ENCODE results near the gene PIAS1.
"Not testable (repeated sequence)": the region's sequence is repeated elsewhere in the genome, so short reads cannot be mapped to it uniquely, and the experiment has no call there.

Gene PIAS1

DNA sequence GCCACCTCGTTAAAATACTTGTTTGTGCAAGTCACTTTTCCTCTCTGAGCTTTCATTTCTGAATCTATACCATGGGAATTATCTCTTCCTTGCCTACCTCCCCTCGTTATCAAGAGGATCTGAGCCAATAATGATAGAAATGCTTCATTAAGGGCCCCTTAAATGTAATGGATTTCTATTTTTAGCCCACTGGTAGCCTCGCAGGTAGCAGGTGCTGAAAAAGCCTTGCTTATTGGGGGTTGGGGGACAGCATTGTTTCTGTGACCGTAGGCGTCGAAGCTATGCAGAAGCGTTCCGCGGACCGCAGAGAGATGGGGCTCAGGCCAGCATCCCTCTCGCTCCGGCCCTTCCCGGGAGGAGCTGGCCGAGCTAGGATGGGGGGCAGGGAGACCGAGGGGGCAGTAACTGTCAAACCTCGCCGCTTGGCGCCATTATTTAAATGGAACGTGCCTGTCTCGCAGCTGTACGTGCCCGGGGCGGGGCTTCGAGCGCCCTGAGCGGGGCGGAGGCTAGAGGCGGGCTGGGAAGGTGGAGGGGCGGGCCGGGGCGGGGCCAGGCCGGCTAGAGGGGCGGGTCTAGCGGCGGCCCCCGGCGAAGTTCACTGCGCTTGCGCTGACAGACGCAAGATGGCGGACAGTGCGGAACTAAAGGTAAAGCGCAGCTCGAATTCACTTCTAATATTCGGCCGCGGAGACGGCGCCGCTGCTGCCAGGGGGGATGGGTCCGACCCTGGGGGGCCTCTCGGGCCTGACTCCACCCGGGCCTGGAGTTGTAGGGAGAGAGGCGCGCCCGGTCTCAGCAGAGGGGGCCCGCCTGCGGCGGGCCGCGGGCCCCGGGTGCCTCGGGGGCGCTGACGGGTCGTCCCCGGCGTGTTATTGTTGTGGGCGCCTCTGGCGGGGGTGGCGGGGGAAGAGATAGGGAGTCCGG, at the start of gene PIAS1:
Gene PIAS1, plus strand, starts transcription at position 615 of the 927 bp plus-strand sequence. Its CDS starts 12 bp downstream, at position 627.
- DNase-seq (ENCODE audit: low read depth), result peak; percentile 76

DNA sequence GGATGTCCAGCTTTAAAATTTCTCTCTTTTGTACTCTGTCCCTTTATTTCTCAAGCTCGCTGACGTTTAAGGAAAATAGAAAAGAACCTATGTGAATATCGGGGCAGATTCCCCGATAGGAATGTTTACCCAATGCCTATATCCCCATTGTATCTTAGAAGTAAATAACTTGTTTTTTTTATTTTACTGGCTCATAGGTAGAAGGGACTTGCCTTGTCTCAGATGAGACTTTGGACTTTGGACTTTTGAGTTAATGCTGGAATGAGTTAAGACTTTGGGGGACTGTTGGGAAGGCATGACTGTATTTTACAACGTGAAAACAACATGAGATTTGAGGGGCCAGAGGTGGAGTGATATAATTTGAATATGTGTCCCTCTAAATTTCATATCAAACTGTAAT, 46.5 kb upstream of the PIAS1 start:
- DNase-seq (ENCODE audit: low read depth), result not testable (repeated sequence)

DNA sequence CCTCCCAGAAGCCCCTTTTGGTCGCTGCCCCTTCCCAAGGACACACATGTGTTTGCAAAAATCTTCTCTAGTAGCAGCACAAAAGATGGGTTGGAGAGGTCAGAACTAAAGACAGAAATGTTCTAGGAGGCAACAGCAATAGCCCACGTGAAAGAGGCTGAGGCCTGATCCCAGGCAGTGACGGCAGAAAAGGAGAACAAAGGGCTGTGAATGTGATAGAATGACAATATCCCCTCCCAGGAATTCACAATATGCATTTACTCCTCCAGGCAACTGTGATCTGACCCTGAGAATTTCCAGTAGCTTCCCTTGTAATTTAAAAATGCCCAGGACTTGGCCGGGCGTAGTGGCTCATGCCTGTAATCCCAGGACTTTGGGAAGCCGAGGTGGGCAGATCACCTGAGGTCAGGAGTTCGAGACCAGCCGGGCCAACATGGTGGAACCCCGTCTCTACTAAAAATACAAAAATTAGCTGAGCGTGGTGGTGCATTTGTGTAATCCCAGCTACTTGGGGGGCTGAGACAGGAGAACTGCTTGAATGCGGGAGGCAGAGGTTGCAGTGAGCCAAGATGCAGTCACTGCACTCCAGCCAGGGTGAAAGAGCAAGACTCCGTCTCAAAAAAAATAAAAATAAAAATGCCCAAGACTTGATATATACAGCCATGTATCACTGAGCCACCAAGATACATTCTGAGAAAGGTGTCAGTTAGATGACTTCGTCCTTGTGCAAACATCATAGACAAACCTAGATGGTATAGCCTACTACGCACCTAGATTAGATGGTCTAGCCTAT, 43.6 kb upstream of the PIAS1 start:
- no peak for DNase-seq (ENCODE audit: low read depth)

DNA sequence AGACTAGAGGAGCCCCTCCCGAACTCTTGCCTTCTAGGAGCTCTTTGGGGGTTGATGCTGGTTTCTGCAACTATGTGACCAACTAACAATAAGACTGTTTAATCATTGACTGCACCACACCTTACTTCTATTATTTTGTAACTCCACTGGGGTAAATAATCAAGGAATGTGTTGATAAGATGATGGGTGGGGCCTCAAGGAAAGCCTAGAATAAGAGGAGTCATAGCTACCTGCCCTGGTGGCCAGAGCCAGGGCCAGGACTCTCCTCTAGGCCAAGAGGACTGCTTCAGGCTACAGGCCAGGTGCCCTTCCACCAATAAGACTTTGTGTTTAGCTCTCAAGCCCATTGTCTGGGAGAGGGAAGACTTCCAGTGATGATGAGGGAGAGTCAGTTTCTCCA, 41.2 kb upstream of the PIAS1 start:
- no peak for DNase-seq (ENCODE audit: low read depth)

DNA sequence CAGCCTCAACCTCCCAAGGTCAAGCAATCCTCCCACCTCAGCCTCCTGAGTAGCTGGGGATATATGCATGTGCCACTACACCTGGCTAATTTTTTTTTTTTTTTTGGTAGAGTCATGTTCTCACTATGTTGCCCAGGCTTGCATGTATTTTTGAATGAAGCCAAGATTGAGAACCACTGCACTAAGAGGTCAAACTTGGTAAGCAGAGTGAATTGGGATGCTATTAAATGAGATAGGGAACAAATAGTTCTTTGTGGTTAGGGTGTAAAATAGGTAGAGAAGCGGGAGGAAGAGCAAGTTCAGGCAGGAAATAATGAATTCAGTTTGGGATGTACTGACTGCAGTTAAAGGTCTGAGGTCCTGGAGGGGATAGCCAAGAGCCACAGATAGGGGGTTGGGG, 39.9 kb upstream of the PIAS1 start:
- DNase-seq (ENCODE audit: low read depth), result no peak

- DNase-seq (ENCODE audit: low read depth), result no peak
Observed at GRCh38 chr15:68015244-68015643, 38.9 kb upstream of the PIAS1 start.

GRCh38 chr15:68017201-68017600, 36.9 kb upstream of the PIAS1 start:
- no peak for DNase-seq (ENCODE audit: low read depth)

DNA sequence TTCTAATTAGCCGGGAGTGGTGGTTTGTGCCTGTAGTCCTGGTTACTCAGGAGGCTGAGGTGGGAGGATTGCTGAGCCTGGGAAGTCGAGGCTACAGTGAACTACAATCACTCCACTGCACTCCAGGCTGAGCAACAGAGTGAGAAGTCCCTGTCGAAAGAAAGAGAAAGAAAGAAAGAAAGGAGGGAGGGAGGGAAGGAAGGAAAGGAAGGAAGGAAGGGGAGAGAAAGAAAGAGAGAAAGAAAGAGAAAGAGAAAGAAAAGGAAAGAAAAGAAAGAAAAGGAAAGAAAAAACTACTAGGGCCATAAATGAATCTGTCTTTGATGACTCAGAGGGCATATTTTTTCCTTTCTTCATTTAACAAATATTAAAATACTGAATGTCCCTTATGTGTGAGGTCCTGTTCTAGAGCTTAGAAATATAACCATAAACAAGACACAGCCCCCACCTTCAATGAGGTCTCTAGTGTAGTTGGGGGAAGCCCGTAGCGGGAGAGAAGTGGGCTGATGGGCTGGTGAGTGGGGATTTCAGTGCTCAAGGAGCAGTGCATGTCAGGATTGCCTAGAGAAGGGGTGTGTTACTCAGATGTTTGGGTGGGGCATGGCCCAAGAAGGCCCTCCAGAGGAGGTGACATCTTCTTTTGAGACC, 35.2 kb upstream of the PIAS1 start:
- no peak for DNase-seq (ENCODE audit: low read depth)

DNA sequence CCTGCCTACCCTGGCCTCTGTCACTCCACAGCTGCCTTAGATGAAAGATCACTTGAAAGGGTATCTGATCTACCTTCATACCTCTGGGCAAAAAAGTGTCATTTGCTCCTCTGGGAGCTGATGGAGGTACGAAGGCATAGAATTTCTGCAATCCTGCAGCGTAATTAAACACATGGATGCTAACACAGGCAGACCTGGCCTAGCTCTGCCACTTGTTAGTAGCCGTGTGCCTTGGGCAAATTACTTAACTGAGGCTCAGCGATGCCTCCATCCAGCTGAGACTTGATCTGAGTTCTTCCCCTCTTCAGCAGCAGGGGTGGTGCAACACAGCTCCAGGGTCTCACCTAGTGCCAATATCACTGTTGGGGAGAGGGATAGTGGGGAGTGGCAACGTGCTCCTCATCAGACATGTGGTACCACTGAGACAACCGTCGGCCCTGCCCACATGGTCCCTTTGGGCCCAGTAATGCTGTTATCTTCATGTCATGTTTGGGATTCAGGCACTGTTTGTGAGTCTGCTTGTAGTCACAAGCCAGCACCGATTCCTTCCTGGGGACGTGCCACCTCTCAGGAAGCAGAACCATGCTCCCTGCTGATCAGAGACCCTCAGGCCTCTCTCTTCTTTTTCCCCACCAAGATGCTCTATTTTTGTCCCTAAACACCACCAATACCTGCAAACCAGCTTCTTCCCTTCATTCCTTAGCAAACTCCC, 34.1 kb upstream of the PIAS1 start:
- DNase-seq (ENCODE audit: low read depth), result no peak

DNA sequence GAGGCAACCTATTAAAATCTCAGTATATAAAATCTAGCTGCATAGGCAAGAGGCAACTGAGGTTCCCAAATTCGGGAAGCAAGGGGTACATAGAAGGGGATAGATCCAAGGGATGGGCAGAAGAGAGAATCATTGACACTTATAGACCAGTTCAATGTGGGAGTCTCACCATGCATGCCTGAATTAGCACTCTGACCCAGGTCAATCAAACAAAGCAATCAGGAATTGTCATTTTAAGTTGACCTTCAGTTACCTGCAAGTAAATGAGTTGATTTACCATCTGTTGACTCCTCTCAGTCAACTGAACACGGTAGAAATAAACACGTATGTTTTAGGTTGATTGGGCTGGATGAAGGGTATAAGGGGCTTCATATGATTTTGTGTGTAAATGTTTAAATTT, 33.4 kb upstream of the PIAS1 start:
- no peak for DNase-seq (ENCODE audit: low read depth)

GRCh38 chr15:68022061-68022460, 32.1 kb upstream of the PIAS1 start:
- DNase-seq (ENCODE audit: low read depth), result no peak

DNA sequence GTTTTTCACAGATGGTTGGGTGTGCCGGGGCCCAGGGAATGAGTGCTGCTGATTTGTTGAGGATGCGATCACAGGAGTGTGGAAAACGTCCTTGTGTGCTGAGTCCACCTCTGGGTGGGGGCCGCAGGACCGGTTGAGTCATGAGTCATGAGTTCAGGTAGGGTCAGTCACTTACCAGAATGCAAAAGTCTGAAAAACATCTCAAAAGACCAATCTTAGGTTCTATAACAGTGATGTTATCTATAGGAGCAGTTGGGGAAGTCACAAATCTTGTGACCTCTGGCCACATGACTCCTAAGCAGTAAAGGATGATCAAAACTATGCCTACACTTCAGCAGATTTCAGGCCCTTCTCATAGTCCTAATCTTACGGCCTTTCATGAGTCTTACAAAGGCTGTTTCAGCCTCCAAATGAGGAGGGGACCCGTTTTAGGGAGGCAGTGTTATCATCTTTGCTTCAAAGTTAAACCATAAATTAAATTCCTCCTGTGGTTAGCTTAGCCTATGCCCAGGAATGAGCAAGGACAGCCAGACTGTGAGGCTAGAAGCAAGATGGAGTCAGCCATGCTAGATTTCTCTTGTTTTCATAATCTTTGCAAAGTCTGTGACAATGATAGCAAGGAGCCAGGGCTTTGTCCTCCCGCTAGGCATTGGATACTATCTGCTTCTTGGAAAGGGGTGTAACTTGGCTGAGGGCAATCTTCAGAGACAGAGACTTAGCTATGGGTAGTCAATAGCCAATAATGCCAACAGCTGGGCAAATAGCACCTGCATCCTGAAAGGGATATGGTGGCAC, 30.6 kb upstream of the PIAS1 start:
- DNase-seq (ENCODE audit: low read depth), result no peak

- DNase-seq (ENCODE audit: low read depth), result peak; percentile 76
Observed at GRCh38 chr15:68025835-68026424, 28.2 kb upstream of the PIAS1 start.

DNA sequence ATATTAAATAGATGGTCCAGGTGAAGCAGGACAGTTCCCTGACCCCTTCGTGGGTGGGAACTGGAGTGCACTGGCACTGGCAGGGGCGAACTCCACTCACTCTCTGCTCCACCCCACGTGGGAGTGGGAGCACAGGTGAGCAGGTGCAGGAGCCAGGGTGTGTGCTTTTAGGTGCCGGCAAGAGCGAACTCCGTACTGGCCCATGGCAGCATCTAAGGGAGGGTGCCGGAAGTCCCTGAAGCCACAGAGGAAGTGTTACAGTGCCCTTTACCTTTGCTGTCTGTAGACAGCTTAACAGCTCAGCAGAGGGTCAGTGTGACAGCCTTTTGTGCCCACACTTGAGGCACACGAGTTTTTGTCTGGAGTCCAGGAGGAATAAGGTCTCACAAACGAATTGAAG, 26.7 kb upstream of the PIAS1 start:
- no peak for DNase-seq (ENCODE audit: low read depth)

DNA sequence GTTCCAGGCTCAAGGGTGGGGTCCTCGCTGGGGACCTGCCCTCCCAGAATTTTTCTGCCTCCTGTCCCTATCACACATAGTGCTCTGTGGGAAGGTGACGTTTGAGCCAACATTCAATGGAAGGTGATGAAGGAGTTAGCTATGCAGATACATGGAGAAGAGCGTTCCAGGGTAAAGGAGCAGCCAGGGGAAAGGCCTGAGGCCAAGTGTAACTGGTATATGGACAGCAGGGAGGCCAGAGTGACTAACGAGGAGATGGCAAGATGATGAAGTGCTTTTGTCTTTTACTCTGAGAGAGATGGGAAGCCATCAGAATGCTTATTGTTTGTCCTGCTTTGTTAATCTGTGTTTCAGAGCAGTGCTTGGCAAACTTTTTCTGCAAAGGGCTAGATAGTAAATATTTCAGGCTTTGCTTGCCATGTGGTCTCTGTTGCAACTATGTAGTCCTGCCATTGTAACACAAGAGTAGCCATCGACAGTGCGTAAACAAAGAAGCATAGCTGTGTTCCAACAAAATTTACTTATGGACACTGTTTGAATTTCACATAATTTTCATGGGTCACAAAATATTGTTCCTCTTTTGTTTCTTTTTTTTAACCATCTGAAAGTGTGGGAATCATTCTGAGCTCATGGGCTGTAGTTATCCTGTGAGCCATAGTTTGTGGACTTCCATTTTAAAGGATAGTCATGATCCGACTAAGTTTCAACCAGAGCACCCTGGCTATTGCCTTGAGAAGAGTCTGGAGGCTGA, 25.8 kb upstream of the PIAS1 start:
- DNase-seq (ENCODE audit: low read depth), result no peak

DNA sequence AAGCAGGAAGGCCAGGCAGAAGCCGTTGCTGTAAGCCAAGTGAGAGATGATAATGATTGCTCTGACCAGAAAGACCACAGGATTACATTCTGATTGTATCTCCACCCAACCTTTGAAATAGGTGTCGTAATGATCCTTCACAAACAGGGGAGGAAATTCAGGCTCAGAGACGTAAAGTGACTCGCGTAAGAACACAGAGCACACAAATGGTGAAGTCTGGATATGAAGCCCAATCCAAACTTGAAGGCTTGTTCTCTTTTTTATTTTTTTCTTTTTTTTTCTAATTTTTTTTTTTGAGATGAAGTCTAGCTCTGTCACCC, 25.3 kb upstream of the PIAS1 start:
- DNase-seq (ENCODE audit: low read depth), result peak; percentile 13

DNA sequence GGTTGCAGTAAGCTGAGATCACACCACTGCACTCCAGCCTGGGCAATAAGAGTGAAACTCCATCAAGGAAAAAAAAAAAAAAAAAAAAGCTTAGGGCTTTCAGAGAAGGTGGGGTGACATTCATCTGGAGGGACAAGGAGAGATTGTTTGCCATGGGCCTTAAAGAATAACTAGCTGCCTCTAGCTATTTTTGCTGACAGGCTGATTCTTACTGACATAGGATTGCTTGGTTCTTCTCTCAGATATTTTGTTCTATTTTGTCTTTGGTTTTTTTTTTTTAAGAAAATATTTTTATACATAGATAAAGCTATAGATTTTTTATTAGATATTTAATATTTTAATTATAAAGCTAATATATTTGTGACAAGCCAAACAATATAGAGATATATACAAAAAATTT, 24.2 kb upstream of the PIAS1 start:
- no peak for DNase-seq (ENCODE audit: low read depth)

- DNase-seq (ENCODE audit: low read depth), result no peak
Observed at GRCh38 chr15:68031404-68031803, 22.7 kb upstream of the PIAS1 start.

GRCh38 chr15:68032672-68033071, 21.4 kb upstream of the PIAS1 start:
- DNase-seq (ENCODE audit: low read depth), result no peak

- no peak for DNase-seq (ENCODE audit: low read depth)
Observed at GRCh38 chr15:68034081-68034480, 20.0 kb upstream of the PIAS1 start.
